HEK293 (cell line): Measurements from ENCODE around the gene PRRG1.

Experiments
- HOXA7 ChIP-seq: sonication (generic); formaldehyde crosslinking; IDR thresholded peaks from 2 replicates; pipeline ENCODE4 v1.8.1; 2022; ENCODE audit warnings: missing genetic modification reagents, borderline replicate concordance
- REPIN1 ChIP-seq: fragments of 450-650 bp; formaldehyde crosslinking; IDR thresholded peaks from 2 replicates; pipeline ENCODE4 v1.5.1; 2017; ENCODE audit warnings: missing biosample characterization, missing genetic modification characterization, low read depth
- SCRT2 ChIP-seq: fragments of 450-650 bp; formaldehyde crosslinking; IDR thresholded peaks from 2 replicates; pipeline ENCODE4 v1.5.1; 2016; ENCODE audit warnings: missing biosample characterization, missing genetic modification characterization
- TCF7L2 ChIP-seq: IDR thresholded peaks from 2 replicates; pipeline ENCODE4 v1.6.1; 2011; ENCODE audit warnings: low read depth, mild to moderate bottlenecking, inconsistent platforms, low read length, moderate library complexity, borderline replicate concordance
- ZNF362 ChIP-seq: fragments of 450-650 bp; formaldehyde crosslinking; IDR thresholded peaks from 2 replicates; pipeline ENCODE4 v1.5.1; 2016; ENCODE audit warnings: missing biosample characterization, missing genetic modification characterization
- TF ChIP-seq, protein P1 (sequence below): fragments of 450-650 bp; formaldehyde crosslinking; IDR thresholded peaks from 2 replicates; pipeline ENCODE4 v1.5.1; 2016; ENCODE audit warnings: missing biosample characterization, missing genetic modification characterization
- TF ChIP-seq, protein P2 (sequence below): fragments of 450-650 bp; formaldehyde crosslinking; IDR thresholded peaks from 2 replicates; pipeline ENCODE4 v1.5.1; 2016; ENCODE audit warnings: missing biosample characterization, missing genetic modification characterization

GRCh38 chrX:37420185-37420584 is 71.0 kb downstream of the PRRG1 start:
- no peak for TF ChIP-seq REPIN1 (tag by site-specific recombination)
- TF ChIP-seq, protein P1, sequence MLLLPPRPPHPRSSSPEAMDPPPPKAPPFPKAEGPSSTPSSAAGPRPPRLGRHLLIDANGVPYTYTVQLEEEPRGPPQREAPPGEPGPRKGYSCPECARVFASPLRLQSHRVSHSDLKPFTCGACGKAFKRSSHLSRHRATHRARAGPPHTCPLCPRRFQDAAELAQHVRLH = no peak
- TF ChIP-seq SCRT2 (tag by site-specific recombination) = no peak
- TF ChIP-seq, protein P2, sequence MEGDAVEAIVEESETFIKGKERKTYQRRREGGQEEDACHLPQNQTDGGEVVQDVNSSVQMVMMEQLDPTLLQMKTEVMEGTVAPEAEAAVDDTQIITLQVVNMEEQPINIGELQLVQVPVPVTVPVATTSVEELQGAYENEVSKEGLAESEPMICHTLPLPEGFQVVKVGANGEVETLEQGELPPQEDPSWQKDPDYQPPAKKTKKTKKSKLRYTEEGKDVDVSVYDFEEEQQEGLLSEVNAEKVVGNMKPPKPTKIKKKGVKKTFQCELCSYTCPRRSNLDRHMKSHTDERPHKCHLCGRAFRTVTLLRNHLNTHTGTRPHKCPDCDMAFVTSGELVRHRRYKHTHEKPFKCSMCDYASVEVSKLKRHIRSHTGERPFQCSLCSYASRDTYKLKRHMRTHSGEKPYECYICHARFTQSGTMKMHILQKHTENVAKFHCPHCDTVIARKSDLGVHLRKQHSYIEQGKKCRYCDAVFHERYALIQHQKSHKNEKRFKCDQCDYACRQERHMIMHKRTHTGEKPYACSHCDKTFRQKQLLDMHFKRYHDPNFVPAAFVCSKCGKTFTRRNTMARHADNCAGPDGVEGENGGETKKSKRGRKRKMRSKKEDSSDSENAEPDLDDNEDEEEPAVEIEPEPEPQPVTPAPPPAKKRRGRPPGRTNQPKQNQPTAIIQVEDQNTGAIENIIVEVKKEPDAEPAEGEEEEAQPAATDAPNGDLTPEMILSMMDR = no peak
- TF ChIP-seq HOXA7 (CRISPR knock-in tag) = no peak
- TF ChIP-seq ZNF362 (tag by site-specific recombination) = no peak
- TF ChIP-seq TCF7L2 = no peak
